SK-N-MC (cell line): ENCODE measurements around the gene COMMD9.

Experiments used
- EZH2 ChIP-seq: fragments of 200-600 bp; sonication (generic); IDR thresholded peaks from one replicate; pipeline ENCODE4 v1.6.1; 2017; ENCODE audit warnings: antibody characterized with exemption
- FOXP2 ChIP-seq: optimal IDR thresholded peaks from 2 replicates; pipeline ENCODE3; 2011; ENCODE audit warnings: mild to moderate bottlenecking, moderate library complexity; ENCODE audit not compliant: insufficient read depth; ENCODE audit errors: extremely low read length, control extremely low read depth
- POLR2AphosphoS5 ChIP-seq: IDR thresholded peaks from 2 replicates; pipeline ENCODE4 v1.6.1; 2012; ENCODE audit warnings: mild to moderate bottlenecking, low read depth, low read length, borderline replicate concordance

- TF ChIP-seq EZH2 (no peak), POLR2AphosphoS5 (no peak), FOXP2 (no peak)
Measured at GRCh38 chr11:36300650-36301049, 11.4 kb upstream of the COMMD9 start.
